Brain microvascular endothelial cell (primary cell): Measurements from ENCODE around the gene OR6Q1.

Experiments used
- DNase-seq: peaks from one replicate; pipeline ENCODE4 v3.0.0-alpha.2; 2020
- H3K27ac ChIP-seq: fragments of 250-450 bp; sonication (Bioruptor Pico); 2 replicates; pipeline ENCODE4 v1.5.1; 2020; ENCODE audit warnings: mild to moderate bottlenecking, moderate library complexity
- H3K27me3 ChIP-seq: fragments of 250-450 bp; sonication (Bioruptor Pico); replicated peaks from 2 replicates; pipeline ENCODE4 v1.5.1; 2020; ENCODE audit warnings: mild to moderate bottlenecking
- H3K36me3 ChIP-seq: fragments of 250-450 bp; sonication (Bioruptor Pico); replicated peaks from 2 replicates; pipeline ENCODE4 v1.5.1; 2020; ENCODE audit warnings: mild to moderate bottlenecking
- H3K4me3 ChIP-seq: 2 replicates; pipeline ENCODE4 v1.5.1; 2011; ENCODE audit warnings: low read depth, mild to moderate bottlenecking, control low read depth, low read length, moderate library complexity
- in situ Hi-C: cut with HindIII; loops from 2 replicates; pipeline ENCODE4 v1.10.0; 2017; ENCODE audit warnings: low sequenced_read_pairs, low pct_ligation_motif_present
- TF ChIP-seq, protein P1 (sequence below): IDR thresholded peaks from 2 replicates; pipeline ENCODE4 v1.5.1; 2011; ENCODE audit warnings: low read depth, mild to moderate bottlenecking, moderate library complexity, low read length, control low read depth, inconsistent platforms; ENCODE audit errors: missing control alignments

Gene OR6Q1

DNA sequence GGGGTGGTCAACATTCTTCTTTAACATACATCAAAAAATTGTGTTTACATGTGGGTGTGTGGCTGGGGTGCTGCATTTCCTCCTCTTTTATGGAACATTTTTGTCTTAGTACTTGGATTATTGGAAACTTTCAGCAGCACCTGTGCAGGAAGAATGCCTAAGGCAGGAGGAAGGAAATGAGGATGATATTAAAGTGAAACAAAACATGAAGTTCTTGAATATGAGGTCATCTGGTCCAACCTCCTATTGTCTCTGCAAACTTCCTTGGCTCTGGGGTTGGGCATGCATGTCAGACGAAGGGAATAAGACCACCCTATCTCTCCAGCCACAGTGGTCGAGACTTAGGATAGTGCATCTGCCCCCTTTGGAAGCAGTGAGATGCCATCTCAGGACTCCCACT is 27.7 kb upstream of the OR6Q1 start:
- no peaks in the 10 kb centered on the region for H3K27me3 ChIP-seq
- H3K4me3 ChIP-seq: no peak overlapping the region
- TF ChIP-seq, protein P1, sequence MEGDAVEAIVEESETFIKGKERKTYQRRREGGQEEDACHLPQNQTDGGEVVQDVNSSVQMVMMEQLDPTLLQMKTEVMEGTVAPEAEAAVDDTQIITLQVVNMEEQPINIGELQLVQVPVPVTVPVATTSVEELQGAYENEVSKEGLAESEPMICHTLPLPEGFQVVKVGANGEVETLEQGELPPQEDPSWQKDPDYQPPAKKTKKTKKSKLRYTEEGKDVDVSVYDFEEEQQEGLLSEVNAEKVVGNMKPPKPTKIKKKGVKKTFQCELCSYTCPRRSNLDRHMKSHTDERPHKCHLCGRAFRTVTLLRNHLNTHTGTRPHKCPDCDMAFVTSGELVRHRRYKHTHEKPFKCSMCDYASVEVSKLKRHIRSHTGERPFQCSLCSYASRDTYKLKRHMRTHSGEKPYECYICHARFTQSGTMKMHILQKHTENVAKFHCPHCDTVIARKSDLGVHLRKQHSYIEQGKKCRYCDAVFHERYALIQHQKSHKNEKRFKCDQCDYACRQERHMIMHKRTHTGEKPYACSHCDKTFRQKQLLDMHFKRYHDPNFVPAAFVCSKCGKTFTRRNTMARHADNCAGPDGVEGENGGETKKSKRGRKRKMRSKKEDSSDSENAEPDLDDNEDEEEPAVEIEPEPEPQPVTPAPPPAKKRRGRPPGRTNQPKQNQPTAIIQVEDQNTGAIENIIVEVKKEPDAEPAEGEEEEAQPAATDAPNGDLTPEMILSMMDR: no peak
- no peak overlapping the region for H3K27ac ChIP-seq
- no peaks in the 10 kb centered on the region for H3K36me3 ChIP-seq
- no peak for DNase-seq
- in situ Hi-C loops: no loop called here

DNA sequence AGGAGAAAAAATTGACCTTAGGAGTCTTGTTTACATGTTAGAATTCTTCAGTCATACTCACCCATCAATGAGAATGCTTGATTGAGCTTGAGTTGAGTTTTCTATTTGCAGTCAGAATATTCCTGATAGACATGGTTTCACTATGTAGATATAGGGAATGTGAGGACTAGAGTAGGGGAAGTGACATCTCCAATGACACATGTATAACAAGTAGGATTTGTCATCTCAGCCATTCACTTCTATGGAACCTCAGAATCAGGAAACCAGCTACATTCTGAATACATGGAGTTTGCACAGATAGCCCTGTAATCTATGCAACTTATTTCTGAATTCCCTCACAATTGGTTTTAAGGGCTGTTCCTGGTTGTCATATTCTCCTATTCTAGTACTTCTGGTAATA is 27.2 kb upstream of the OR6Q1 start:
- H3K4me3 ChIP-seq: no peak overlapping the region
- H3K36me3 ChIP-seq: no peaks in the 10 kb centered on the region
- no peaks in the 10 kb centered on the region for H3K27me3 ChIP-seq
- in situ Hi-C loops: no loop called here
- TF ChIP-seq, protein P1: no peak
- DNase-seq: no peak
- no peak overlapping the region for H3K27ac ChIP-seq

DNA sequence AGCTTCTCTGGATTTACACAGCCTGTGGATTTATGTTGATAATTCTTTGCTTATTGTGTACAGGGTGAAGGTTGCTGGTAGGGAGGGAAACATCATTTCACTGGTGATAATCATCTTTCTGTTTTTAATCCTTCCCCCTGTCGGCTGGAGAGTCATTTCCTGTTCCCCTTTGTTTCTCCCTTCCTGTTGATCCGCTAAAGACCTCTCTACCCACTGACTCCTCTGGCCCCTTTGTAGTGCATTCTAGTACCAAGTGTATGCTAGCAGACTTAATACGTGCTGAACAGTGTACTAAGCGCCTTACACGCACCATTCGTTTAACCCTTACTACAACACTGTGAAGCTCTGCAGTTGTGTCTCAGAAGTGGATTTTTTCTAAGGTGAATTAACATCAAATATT is 26.1 kb upstream of the OR6Q1 start:
- in situ Hi-C loops: no loop called here
- Histone ChIP-seq H3K27ac (no peak overlapping the region), H3K27me3 (no peaks in the 10 kb centered on the region), H3K36me3 (no peaks in the 10 kb centered on the region), H3K4me3 (no peak overlapping the region)
- TF ChIP-seq, protein P1: no peak
- DNase-seq: no peak

DNA sequence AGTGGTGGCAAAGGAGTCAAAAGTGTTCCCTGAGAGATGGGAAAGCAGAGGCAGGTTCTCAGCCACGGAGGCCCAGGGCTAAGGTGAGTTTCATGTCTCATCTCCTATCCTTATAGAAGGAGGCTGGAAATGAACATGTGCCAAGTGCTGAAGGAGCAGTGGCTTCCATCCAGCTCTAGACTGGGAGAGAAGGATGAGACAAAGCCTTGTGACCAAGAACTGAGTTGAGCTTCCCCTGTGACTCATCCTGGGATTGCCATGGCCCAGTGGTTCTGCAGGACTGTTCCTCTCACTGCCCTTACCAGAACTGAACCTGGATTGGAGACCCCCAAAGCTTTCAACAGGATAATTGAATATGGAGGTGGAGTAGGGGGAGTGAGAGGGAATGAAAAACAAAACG is 23.8 kb upstream of the OR6Q1 start:
- no peaks in the 10 kb centered on the region for H3K36me3 ChIP-seq
- H3K27ac ChIP-seq: no peak overlapping the region
- no peaks in the 10 kb centered on the region for H3K27me3 ChIP-seq
- TF ChIP-seq, protein P1: no peak
- no peak overlapping the region for H3K4me3 ChIP-seq
- no peak for DNase-seq
- in situ Hi-C loops: no loop called here

DNA sequence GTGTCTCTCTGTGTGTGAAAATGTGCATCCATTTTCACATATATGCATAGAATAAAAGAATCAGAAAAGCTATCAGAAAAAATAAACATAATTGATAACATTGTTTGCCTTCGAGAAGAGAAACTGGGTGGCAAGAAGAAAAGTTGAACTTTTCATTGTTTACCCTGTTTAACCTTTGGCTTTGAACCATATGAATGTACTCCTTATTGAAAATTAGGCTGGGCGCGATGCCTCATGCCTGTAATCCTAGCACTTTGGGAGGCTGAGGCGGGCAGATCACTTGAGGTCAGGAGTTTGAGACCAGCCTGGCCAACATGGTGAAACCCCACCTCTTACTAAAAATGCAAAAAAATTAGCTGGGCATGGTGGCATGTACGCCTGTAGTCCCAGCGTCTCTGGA is 19.0 kb upstream of the OR6Q1 start:
- in situ Hi-C loops: no loop called here
- Histone ChIP-seq H3K27me3 (no peaks in the 10 kb centered on the region), H3K36me3 (no peaks in the 10 kb centered on the region), H3K27ac (no peak overlapping the region), H3K4me3 (no peak overlapping the region)
- TF ChIP-seq, protein P1: no peak
- DNase-seq: no peak

DNA sequence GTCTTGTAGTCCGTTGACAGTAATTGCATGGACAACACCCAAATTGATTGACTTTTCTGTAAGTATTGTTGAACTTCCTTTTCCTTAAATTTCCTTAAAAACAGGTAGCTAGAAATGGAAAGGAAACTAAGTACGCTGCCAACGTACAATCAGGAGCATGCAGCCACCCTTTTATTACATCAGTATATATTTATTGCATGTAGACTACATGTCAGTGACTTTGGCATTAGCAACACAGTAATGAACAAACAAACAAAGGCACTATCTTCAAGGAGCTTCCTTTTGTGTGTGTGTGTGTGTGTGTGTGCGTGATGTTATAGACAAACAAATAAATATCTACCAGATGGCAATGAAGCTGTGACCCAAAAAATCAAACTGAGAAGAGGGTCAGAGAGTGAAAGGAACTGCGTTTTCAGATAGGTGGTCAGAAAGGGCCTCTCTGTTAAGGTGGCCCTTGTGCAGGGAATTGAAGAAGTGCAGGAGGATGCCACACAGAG is 7.3 kb upstream of the OR6Q1 start, which contains the start of gene OR9Q1:
OR9Q1 (plus strand) TSS at position 447 of the 497 bp plus-strand sequence. CDS start 155,564 bp downstream, outside the sequence.
- TF ChIP-seq, protein P1: no peak
- DNase-seq: no peak
- H3K27ac ChIP-seq: no peak within 1 kb of the TSS
- no peak within 1 kb of the TSS for H3K4me3 ChIP-seq
- in situ Hi-C loops: no loop called here
- H3K27me3 ChIP-seq: no peaks in the 10 kb centered on the region
- no peaks in the 10 kb centered on the region for H3K36me3 ChIP-seq
